GM18520 (cell line): Measurements from ENCODE around the gene ABHD12.

Experiments
- ATAC-seq: cut with Tn5 transposase; IDR thresholded peaks from one replicate; pipeline ENCODE4 v1.9.1; 2021; ENCODE audit not compliant: unreplicated experiment

ABHD12 gene

DNA sequence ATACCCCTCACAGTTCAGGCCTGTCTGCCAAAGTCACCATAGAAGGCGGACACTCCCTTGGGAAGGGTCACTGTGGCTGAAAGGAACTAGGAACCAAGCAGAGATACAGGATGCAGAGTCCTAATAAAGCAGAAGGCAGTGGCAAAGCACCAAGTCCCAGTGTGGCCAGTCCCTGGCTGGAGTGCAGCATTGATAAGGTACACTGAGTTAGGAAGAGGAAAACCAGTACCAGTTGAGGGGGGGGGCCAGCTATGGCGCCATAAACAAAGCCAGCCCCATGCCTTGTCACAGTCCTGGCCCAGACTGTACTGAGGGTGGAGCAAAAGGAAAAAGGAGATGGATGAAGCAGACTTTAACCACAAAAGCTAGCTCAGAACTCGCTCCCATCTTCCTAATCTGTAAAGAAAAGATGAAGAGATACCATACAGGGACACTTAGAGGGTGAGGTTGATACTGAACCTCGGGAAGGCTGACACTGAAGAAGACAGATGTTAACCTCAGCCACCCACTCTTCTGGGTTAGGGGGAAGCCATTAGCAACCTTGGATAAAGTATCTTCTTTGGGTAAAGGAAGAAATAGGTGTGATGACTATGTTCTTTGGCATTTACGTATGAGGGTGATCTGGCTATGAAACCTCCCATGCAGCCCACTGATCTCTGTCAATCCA lies 7.8 kb downstream of the ABHD12 start:
- ATAC-seq: no peak

DNA sequence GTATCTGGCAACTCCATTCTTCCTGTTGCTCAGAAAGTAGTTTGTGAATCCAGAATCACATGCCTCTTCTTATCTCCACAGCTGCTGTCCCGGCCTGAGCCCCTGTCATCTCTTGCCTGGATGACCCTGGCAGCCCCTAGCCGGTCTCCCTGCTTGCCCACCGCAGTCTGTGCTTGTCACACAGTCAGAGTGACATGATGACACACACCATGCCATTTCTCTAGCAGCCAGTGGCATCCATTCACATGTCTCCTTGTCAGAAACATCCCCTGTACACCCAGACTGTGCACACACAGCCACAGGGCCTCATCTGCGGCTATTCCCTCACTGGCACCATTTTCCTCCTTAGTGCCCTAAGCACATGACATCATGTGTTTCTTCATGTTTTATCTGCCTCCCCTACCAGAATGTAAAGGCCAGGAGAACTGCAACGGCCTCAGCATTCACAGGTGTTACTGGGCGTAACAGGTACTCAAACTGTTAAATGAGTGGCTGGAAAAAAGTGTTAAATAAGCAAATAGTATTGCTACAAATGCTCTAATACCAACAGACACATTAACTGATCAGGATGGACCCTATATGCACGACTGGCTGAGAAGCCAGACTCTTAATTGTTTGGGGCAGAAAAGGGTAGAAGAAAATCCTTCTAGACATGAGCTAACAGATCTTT lies 9.6 kb downstream of the ABHD12 start:
- no peak for ATAC-seq

DNA sequence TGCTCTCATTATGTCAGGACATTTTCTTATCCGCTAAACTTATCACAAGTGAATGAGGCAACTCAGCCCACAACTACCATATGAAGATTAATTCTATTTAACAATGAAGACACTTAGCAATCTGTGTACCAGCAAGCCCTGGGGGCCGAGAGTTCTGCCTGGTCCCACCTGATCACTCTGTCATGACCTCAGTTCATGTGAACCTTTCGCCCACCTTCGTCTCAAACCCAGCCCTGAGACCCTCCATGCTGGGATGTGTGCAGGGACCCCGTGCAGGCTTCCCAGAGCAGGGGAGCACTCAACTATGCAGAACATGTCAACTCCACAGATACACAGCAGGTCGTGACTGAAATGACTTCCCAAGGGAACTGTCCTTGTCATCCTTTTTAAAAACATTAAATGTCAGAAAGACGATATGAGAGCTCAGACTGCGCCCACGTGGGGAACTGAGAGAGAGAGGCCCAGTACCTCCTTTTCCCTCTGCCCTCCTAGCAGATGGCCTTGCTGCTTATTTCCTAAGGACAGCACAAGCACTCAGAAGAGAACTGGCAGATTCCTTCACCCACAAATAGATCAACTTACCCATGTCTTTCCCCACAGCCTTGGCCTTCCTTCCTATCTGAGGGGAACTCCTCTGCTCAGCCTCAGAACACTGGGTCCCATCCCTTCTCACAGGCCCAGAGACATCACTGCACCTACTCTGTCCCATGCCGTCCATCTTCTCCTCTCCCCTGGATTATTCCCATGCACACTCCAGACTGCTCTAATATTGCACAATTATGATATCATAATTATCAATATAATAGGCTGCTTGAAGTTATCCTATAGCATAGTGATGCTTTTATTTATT lies 11.5 kb downstream of the ABHD12 start:
- no peak for ATAC-seq

DNA sequence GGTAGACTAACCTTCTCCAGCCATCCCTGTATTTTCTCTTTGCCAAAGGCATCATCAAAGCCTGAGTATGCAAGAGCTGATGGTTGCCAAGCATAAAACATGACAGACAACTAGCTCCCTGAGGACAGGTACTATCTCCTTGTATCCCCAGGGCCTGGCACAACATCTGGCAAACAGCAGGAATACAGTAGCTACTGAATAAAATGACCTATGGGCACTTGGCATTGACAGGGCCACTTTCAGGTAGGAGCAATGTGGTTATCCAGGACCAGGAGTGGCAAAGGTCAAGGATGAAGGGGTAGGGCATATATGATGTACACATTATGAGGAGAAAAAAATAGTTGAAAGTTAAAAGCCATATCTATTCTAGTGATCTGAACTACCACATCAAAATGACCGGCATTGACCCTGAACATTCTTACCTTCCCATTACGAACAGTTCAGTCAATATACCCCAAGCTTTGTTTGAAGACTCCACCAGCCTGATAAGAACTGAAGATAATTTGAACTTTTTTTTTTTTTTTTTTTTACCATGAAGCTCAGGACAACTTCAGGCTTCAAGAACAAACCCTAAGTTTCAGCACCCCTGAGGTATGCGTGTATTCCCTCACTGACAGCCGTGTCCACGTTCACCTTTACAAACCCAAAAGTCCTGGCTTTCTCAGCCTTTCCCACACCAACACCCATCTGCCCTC lies 12.3 kb downstream of the ABHD12 start:
- ATAC-seq: no peak

DNA sequence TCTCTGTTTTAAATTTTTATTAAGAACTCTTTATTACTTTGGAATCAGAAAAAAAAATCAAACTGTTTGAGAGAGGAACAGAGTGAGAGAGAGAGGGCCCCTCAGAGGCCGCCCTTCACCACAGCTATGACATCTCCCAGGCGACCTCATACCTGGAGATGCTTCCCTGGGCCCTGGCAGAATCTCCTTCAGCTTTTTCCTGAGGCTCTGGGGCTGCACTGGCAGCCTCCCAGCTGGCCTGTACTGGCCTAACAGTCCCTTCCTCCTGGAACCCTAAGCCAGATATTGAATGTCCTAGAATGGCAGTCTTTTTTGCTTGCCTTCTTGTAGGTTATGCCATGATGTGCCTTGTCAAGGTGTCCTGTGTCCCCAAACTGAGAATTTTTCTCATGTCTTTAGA lies 13.7 kb downstream of the ABHD12 start:
- ATAC-seq: no peak

DNA sequence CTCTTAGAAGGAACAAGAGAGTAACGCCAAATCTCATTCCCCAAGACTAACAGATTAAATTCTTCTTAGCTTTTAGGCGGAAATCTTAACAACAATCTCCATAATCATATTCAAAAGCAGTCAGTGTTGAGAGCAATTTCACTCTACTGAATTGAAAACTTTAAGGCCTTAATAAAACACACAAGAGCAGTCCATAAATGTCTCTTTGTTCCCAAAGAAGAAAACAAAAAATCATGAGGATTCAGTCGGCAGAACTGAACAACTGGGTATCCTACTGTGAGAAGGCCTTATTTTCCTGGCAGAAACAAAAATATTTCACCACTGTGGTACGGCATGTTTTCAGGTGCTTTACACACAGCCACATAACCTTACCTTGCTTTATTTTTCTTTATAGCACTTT lies 14.4 kb downstream of the ABHD12 start:
- no peak for ATAC-seq

DNA sequence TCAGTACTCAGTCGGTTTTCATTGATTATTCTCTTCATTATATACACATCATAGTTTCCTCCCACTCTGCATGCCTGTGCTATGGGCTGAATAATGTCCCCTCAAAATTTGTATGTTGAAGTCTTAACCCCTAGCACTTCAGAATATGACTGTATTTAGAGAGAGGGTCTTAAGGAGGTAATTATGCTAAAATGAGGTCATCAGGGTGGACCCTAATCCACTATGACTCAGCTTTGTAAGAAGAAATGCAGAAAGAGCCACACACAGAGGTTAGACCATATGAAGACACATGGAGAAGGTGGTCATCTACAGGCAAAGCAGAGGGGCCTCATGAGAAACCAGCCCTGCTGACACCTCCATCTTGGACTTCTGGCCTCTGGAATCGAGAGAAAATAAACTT lies 15.8 kb downstream of the ABHD12 start:
- ATAC-seq: no peak

DNA sequence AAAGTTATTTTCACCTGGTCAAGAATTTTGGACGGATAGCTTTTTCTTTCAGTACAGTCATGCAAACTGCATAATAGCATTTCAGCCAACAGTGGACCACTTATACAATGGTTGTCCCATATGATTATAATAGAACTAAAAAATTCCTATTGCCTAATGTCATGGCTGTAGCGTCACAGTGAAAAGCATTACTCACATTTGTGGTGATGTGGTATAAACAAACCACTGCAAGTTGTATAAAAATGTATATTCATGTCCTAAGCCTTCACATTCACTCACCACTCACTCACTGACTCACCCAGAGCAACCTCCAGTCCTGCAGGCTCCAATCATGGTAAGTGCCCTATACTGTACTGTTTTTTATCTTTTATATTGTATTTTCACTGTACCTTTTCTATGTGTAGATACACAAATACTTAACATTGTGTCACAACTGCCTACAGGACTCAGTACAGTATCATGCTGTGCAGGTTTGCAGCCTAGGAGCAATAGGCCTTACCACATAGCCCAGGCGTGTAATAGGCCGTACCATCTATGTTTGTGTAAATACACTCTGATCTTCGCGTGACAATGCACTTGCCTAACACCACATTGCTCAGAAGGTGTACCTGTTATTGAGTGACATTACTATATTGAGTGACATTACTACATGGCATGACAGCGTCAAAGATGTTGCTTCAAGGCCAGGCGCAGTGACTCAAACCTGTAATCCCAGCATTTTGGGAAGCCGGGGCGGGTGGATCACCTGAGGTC lies 17.9 kb downstream of the ABHD12 start:
- ATAC-seq: no peak

DNA sequence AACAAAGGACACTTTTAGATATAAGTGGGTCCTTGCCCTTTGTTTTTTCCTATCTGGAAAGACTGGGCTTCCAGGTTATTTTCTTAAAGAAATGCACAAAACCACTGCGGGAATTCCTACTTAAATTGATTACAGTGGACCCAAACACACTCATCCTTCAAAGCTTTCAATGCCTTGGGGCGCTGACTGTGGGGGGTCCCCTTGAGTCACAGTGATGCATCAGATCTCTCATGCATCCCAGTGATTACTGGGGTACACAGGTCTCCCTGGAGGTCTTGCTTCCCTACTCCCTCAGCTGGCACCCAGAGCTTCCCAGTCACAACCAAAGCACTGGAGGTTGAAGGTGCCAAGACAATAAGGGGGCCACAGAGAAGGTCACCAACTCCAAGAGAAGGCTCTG lies 20.7 kb downstream of the ABHD12 start:
- no peak for ATAC-seq

DNA sequence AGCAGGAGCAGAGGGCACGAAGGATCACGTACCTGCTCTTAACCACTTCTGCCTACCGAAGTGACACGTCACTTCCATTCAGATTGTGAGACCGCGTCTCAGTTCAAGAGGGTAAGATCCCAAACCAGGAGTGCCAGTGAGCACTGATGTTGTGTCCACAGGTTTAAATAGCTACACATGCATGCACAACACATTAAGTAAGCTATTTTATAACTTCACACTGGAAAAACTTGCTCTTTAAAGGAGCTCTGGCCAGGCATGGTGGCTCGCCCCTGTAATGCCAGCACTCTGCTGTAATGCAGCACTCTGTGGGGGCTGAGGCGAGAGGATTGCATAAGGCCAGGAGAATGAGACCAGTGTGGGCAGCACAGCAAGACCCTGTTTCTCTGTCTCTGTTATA lies 21.1 kb downstream of the ABHD12 start:
- ATAC-seq: no peak

DNA sequence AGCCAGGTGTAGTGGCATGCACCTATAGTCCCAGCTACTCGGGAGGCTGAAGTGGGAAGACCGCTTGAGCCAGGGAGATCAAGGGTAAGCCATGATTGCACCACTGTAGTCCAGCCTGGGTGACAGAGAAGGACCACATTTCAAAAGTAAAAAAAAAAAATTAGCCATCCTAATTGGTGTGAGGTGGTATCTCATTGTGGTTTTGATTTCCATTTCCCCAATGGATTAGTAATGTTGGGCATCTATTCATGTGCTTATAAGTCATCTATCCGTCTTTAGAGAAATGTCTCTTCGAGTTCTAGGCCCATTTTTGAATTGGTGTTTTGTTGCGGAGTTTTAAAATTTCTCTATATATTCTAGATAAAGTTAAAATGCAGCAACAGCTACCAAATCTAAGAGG lies 21.7 kb downstream of the ABHD12 start:
- ATAC-seq: no peak

DNA sequence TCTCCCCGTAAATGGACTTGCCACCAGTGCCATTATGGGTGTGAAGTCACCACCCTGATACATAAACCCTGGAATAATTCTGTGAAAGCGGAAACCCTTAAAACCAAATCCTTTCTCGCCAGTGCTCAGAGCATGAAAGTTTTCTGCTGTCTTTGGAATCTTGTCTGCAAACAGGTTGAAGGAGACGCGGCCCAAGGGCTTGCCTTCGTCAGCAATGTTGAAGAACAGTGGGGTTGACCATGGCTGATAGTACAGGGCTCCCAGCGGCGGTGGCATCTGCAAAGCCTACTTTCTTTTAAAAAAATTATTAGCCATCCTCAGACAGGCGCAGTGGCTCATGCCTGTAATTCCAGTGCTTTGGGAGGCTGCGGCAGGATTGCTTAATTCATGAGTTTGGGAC lies 22.1 kb downstream of the ABHD12 start:
- no peak for ATAC-seq

DNA sequence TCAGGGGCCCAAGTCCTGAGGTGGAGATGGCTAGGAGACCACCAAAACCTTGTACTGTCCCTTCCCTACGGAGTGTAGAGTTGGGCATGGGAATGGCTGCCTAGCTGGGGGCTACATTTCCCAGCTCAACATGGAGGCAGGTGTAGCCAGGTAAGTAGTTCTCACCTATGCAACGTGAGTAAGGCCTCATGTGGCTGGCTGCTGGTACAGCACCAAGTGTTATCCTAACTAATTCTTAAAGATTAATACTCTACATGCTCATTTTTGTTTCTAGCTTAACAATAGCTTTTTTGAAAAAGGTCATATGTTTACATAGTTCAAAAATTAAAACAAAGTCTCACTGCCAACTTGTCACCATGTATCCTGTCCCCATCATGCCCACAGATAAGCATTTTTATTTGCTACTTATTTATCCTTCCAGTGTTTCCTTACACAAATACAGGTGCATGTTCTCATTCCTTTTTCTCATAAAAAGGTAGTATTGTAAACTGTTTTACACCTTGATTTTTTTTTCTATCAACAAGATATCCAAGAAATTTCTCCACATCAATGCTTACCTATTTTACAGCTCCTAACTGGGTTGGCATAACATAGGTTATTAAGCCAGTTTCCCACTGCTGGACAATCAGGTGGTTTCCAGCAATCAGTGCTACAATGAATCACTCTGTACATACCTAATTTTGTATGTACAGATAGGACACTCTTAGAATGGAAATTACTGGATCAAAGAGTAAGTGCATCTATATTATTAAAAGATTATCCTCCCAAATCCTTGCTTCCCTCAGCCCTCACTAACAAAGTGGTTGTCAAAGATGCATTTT lies 25.5 kb downstream of the ABHD12 start:
- ATAC-seq: no peak

DNA sequence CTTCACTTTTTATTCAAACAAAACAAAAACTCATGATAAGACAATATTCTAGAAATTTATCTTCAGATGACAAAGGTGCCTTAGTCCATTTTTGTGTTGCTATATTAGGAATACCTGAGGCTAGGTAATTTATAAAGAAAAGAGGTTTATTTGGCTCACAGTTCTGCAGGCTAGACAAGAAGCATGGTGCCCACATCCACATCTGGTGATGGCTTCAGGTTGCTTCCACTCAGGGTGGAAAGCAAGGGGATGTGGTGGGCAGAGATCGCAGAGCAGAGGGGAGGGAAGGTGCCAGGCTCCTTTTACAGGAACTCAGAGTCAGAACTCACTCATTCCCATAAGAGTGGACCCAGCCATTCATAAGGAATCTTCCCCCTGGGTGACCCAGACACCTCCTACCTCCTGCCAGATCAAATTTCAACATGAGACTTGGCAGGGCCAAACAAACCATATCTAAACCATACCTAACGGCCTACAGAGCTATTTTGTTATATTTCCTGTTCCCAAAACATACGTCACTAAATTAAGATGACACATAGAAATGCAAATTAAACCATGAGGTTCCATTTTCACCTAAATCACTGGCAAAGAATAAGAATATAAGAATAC lies 26.4 kb downstream of the ABHD12 start:
- ATAC-seq: no peak

DNA sequence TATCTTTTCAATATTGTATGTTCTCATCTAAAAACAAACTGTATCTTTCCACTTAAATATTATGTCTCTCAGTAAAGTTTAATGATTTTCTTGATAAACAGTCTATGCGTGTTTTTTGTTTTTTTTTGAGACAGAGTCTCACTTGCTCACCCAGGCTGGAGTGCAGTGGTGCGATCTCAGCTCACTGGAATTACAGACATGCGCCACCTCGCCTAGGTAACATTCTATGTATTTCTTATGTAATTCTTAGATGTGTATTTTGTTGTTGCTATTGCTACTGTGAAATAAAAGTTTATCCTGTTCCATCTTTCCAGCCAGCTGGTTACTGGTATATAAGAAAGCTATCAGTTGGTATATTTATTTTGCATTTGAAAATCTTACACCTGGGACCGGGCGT lies 29.4 kb downstream of the ABHD12 start:
- no peak for ATAC-seq

DNA sequence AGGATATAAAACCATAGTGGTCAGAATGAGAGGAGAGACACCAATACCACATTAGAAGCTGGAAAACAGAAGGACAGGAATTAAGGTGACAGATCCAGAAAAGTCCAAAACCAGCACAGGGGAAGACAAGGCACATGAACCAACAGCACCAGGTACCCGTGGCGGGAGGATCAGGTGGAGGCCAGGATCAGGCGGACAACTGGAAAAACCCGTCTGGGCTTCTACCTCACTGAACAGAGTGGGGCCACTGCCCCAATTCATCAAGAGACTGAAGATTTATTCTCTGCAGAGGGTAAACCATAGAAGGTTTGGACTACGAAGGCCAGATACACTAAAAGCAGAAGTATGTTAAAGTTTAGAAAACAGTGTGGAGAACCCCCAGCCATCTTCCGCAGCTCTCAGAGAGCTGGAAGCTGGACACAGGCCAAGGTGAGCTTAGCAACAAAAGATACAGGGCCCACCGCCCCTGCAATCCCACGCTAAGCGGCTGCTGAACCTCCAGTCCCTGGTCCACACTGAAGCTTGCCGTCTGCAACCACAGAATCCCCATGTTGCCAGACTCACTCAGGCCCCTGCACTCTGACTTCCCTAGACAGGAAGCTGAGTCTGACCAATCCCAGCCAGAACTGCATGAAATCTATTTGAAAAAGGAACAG lies 29.9 kb downstream of the ABHD12 start:
- no peak for ATAC-seq

DNA sequence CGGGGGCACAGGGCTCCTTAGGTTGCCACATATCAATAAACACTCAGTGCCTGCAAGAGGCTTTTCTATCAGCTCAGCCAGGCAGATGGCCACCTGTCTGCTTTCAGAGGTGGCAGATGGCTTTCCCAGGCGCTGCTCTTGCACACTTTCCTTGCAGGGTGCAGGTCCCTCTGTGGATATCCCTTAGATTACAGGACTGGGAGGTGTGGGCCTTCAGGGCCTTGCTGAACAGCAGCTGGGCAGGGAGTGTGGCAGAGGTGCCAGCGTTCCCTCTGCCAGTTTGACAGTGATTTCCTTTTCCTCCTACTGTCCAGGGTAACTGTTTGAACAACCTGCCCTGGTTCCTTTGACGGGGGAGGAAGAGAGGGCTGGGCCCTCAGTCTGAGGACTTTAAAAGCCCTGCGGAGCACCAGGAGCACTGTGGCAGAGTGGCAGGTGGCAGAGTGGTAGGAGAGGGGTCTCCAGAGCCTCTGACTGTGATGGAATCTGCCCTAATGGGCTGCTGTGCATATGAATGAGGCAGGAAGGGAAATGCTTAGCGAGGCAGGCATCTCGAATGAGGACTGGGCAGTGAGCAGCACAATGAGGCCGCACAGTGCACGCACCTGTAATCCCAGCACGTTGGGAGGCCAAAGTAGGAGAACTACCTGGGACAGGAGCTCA lies 34.2 kb downstream of the ABHD12 start:
- no peak for ATAC-seq

DNA sequence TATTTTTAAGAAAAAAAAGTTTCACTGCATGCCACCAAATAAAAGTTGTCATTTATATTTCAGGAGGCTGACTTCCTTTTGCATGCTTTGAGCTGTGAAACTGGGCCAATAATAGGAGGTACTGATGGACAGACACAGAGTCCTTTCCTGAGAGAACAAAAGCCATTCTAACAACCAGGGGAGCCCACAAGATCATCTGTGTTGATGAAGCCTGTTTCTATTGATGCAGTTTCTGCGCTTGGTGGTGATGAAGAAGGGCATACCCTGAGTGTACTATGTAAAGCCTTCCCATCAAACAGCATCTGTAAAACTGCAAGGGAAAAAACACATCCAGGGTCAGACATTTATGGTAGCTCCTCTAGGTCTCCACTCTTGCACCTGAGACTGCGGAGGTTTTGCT lies 34.8 kb downstream of the ABHD12 start:
- ATAC-seq: no peak
